SK-N-MC (cell line): ENCODE measurements around the gene AP3S2.
"Not testable (repeated sequence)": the region's sequence is repeated elsewhere in the genome, so short reads cannot be mapped to it uniquely, and the experiment has no call there.

Experiments
- DNase-seq: peaks from one replicate; pipeline ENCODE4 v3.0.0-alpha.2; 2011; ENCODE audit warnings: low read depth, low spot score
- H3K27ac ChIP-seq: fragments of 200-600 bp; sonication (generic); 2 replicates; pipeline ENCODE4 v1.5.1; 2016; ENCODE audit warnings: mixed run types
- H3K36me3 ChIP-seq: fragments of 200-600 bp; sonication (generic); 2 replicates; pipeline ENCODE4 v1.6.1; 2017; ENCODE audit warnings: antibody characterized with exemption, low read length, mixed read lengths; ENCODE audit not compliant: insufficient read depth
- H3K4me3 ChIP-seq: fragments of 200-600 bp; sonication (generic); 2 replicates; pipeline ENCODE4 v1.5.1; 2016
- H3K9ac ChIP-seq: fragments of 200-600 bp; sonication (generic); 2 replicates; pipeline ENCODE4 v1.8.0; 2017; ENCODE audit warnings: mixed run types, mixed read lengths; ENCODE audit not compliant: insufficient read length
- H3K9me3 ChIP-seq: fragments of 200-600 bp; sonication (generic); 2 replicates; pipeline ENCODE4 v1.6.1; 2017; ENCODE audit warnings: low read depth, mild to moderate bottlenecking, antibody characterized with exemption, low read length, moderate library complexity, mixed read lengths
- EZH2 ChIP-seq: fragments of 200-600 bp; sonication (generic); IDR thresholded peaks from one replicate; pipeline ENCODE4 v1.6.1; 2017; ENCODE audit warnings: antibody characterized with exemption
- FOXP2 ChIP-seq: optimal IDR thresholded peaks from 2 replicates; pipeline ENCODE3; 2011; ENCODE audit warnings: mild to moderate bottlenecking, moderate library complexity; ENCODE audit not compliant: insufficient read depth; ENCODE audit errors: extremely low read length, control extremely low read depth
- POLR2AphosphoS5 ChIP-seq: IDR thresholded peaks from 2 replicates; pipeline ENCODE4 v1.6.1; 2012; ENCODE audit warnings: mild to moderate bottlenecking, low read depth, low read length, borderline replicate concordance

Gene AP3S2

GRCh38 chr15:89876396-89877082 is 17.3 kb downstream of the AP3S2 start:
- H3K4me3 ChIP-seq = no peak overlapping the region
- 0 out of 2 replicates have a peak overlapping the region, but pooled peaks have one; percentile 5 for H3K27ac ChIP-seq
- peaks cover 16% of the 10 kb centered on the region for H3K36me3 ChIP-seq
- H3K9ac ChIP-seq = no peak overlapping the region
- H3K9me3 ChIP-seq = no peaks in the 10 kb centered on the region
- TF ChIP-seq POLR2AphosphoS5 (no peak), FOXP2 (no peak), EZH2 (no peak)
- DNase-seq = no peak

GRCh38 chr15:89875741-89876140 is 18.1 kb downstream of the AP3S2 start:
- Histone ChIP-seq H3K9me3 (no peaks in the 10 kb centered on the region), H3K4me3 (no peak overlapping the region), H3K27ac (peak overlapping the region; percentile 67; the same call in 1 of the 2 replicates), H3K9ac (no peak overlapping the region), H3K36me3 (peaks cover 18% of the 10 kb centered on the region)
- no peak for DNase-seq
- TF ChIP-seq POLR2AphosphoS5 = no peak
- no peak for TF ChIP-seq FOXP2
- no peak for TF ChIP-seq EZH2

- TF ChIP-seq POLR2AphosphoS5 (no peak), FOXP2 (no peak), EZH2 (no peak)
- H3K4me3 ChIP-seq = no peak overlapping the region
- peak overlapping the region; percentile 67; the same call in 1 of the 2 replicates for H3K27ac ChIP-seq
- DNase-seq = peak; percentile 39
- peak overlapping the region; percentile 63 for H3K9ac ChIP-seq
- H3K36me3 ChIP-seq = peaks cover 25% of the 10 kb centered on the region
- no peaks in the 10 kb centered on the region for H3K9me3 ChIP-seq
Measured at GRCh38 chr15:89874926-89875564, 18.7 kb downstream of the AP3S2 start.

- H3K9ac ChIP-seq = no peak overlapping the region
- H3K36me3 ChIP-seq = peaks cover 18% of the 10 kb centered on the region
- TF ChIP-seq POLR2AphosphoS5 (no peak), EZH2 (no peak), FOXP2 (no peak)
- no peak overlapping the region for H3K4me3 ChIP-seq
- no peak overlapping the region for H3K27ac ChIP-seq
- DNase-seq = no peak
- H3K9me3 ChIP-seq = no peaks in the 10 kb centered on the region
Measured at GRCh38 chr15:89870688-89871288, 23.0 kb downstream of the AP3S2 start.

GRCh38 chr15:89870006-89870405 is 23.8 kb downstream of the AP3S2 start:
- Histone ChIP-seq H3K27ac (no peak overlapping the region), H3K9me3 (no peaks in the 10 kb centered on the region), H3K4me3 (no peak overlapping the region), H3K9ac (no peak overlapping the region), H3K36me3 (peaks cover 10% of the 10 kb centered on the region)
- no peak for TF ChIP-seq POLR2AphosphoS5
- no peak for TF ChIP-seq EZH2
- no peak for TF ChIP-seq FOXP2
- DNase-seq = no peak

- DNase-seq, H3K9ac ChIP-seq, H3K4me3 ChIP-seq, H3K27ac ChIP-seq, H3K36me3 ChIP-seq, H3K9me3 ChIP-seq: not testable (repeated sequence)
Measured at GRCh38 chr15:89869490-89869889, 24.3 kb downstream of the AP3S2 start.

GRCh38 chr15:89864958-89865739 is 28.6 kb downstream of the AP3S2 start:
- TF ChIP-seq FOXP2 = no peak
- no peak for TF ChIP-seq POLR2AphosphoS5
- no peak for TF ChIP-seq EZH2
- peak overlapping the region; percentile 72; the same call in 1 of the 2 replicates for H3K27ac ChIP-seq
- no peak overlapping the region for H3K4me3 ChIP-seq
- no peak for DNase-seq
- H3K36me3 ChIP-seq = peaks cover 16% of the 10 kb centered on the region
- H3K9ac ChIP-seq = no peak overlapping the region
- H3K9me3 ChIP-seq = no peaks in the 10 kb centered on the region

GRCh38 chr15:89863918-89864317 is 29.9 kb downstream of the AP3S2 start:
- Histone ChIP-seq H3K4me3 (no peak overlapping the region), H3K9me3 (no peaks in the 10 kb centered on the region), H3K27ac (peak overlapping the region; percentile 72), H3K36me3 (peaks cover 14% of the 10 kb centered on the region), H3K9ac (peak overlapping the region; percentile 6)
- no peak for DNase-seq
- TF ChIP-seq EZH2 = no peak
- no peak for TF ChIP-seq POLR2AphosphoS5
- TF ChIP-seq FOXP2 = no peak
